Gastroesophageal sphincter (tissue), 3 donors: Measurements from ENCODE around the gene CREM.

ENCODE experiments used
- POLR2A ChIP-seq, 2 donors: fragments of 450-650 bp; IDR thresholded peaks; one replicate each; pipeline ENCODE4 v1.6.1; 2017; ENCODE audit warnings: antibody characterized with exemption in 2 of 2, mild to moderate bottlenecking in 2 of 2, moderate library complexity in 1 of 2
- TF ChIP-seq, protein P1 (sequence below), 4 experiments: fragments of 200-600 bp in 2 of 4; fragments of 450-650 bp in 2 of 4; sonication (generic) in 1 of 4; IDR thresholded peaks; one replicate each; pipeline ENCODE4 v1.5.1; 2017 to 2019; ENCODE audit warnings: antibody characterized with exemption in 4 of 4, mild to moderate bottlenecking in 2 of 4, moderate library complexity in 2 of 4

DNA sequence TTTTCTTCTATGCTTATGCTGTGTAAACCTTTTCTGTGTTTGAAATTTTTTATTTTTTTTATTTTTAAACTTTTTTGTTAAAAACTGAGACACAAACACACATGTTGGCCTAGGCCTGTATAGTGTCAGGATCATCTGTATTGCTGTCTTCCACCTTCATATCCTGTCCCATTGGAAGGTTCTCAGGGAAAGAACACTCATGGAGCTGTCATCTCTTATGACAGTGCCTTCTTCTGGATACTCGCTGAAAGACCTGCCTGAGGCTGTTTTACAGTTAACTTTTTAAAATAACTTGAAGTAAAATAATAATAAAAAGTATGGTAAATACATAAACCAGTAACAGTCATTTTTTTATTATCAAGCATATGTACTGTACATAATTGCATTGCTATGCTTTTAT is 34.1 kb downstream of the CREM start:
- TF ChIP-seq, protein P1, sequence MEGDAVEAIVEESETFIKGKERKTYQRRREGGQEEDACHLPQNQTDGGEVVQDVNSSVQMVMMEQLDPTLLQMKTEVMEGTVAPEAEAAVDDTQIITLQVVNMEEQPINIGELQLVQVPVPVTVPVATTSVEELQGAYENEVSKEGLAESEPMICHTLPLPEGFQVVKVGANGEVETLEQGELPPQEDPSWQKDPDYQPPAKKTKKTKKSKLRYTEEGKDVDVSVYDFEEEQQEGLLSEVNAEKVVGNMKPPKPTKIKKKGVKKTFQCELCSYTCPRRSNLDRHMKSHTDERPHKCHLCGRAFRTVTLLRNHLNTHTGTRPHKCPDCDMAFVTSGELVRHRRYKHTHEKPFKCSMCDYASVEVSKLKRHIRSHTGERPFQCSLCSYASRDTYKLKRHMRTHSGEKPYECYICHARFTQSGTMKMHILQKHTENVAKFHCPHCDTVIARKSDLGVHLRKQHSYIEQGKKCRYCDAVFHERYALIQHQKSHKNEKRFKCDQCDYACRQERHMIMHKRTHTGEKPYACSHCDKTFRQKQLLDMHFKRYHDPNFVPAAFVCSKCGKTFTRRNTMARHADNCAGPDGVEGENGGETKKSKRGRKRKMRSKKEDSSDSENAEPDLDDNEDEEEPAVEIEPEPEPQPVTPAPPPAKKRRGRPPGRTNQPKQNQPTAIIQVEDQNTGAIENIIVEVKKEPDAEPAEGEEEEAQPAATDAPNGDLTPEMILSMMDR (IDR thresholded peaks at IDR 0.05) = no peak
- no peak for TF ChIP-seq POLR2A (IDR thresholded peaks at IDR 0.05)
